Endothelial cell of coronary artery (primary cell): Measurements from ENCODE around the gene IGSF23. TPM values are rescaled to one million over a fixed set of nuclear protein-coding genes. Genes with fewer than 3 reads are reported as not detected.

Experiments
- total RNA-seq: library from RNA; depleted of rRNA; stranded (reverse); fragments of >200 nt; gene quantifications from 2 replicates; pipeline ENCODE4 v1.2.3, GENCODE V29; 2014

Gene IGSF23
- total RNA-seq, result 0.27 and 0.28 TPM in 2 replicates

GRCh38 chr19:44613295-44614178, at the start of gene IGSF23:
IGSF23 (plus strand) TSS chr19:44613563; CDS start chr19:44613646, 83 bp downstream.

GRCh38 chr19:44643605-44644401, 30.4 kb downstream of the IGSF23 start, which contains the start of gene PVR:
PVR (plus strand) TSS chr19:44643910; CDS start chr19:44644097, 187 bp downstream.

GRCh38 chr19:44671400-44671799, 58.0 kb downstream of the IGSF23 start, which contains the start of gene CEACAM19:
CEACAM19 (plus strand) TSS chr19:44671482; CDS start chr19:44671932, 450 bp downstream.

Other genes starting within 250 kb of the IGSF23 start
- gene ZNF285, start 212.0 kb upstream of the IGSF23 start, total RNA-seq, result 2.8 and 4.7 TPM in 2 replicates
- gene ZNF229, start 165.1 kb upstream of the IGSF23 start, total RNA-seq, result 11.2 and 18.0 TPM in 2 replicates
- 7.3 and 7.9 TPM in 2 replicates for gene ZNF180, start 113.0 kb upstream of the IGSF23 start, total RNA-seq
- gene CEACAM20, start 83.9 kb upstream of the IGSF23 start, total RNA-seq, result 0.09 TPM in 1 of 2 replicates, not detected in the other
- gene PVR, start 30.3 kb downstream of the IGSF23 start, total RNA-seq, result 113 and 246 TPM in 2 replicates
- gene CEACAM19, start 57.9 kb downstream of the IGSF23 start, total RNA-seq, result 1.3 and 1.5 TPM in 2 replicates
- gene CEACAM16, start 85.6 kb downstream of the IGSF23 start, total RNA-seq, result 0.09 TPM in 1 of 2 replicates, not detected in the other
- 2.2 and 7.0 TPM in 2 replicates for gene BCL3, start 135.1 kb downstream of the IGSF23 start, total RNA-seq
- not detected in 2 replicates for gene CBLC, start 164.3 kb downstream of the IGSF23 start, total RNA-seq
- 15.7 and 21.9 TPM in 2 replicates for gene BCAM, start 195.5 kb downstream of the IGSF23 start, total RNA-seq
- 90.7 and 110 TPM in 2 replicates for gene NECTIN2, start 232.7 kb downstream of the IGSF23 start, total RNA-seq